OCI-LY1 (cell line): ENCODE data around the gene LRRN3.

Experiments used
- H2AFZ ChIP-seq: fragments of 200-600 bp; sonication (generic), shearing (Covaris generic); 2 replicates; pipeline ENCODE4 v1.6.0; 2014; ENCODE audit warnings: antibody characterized with exemption, mild to moderate bottlenecking, low read length
- H3F3A ChIP-seq: fragments of 200-600 bp; sonication (generic), shearing (Covaris generic); 2 replicates; pipeline ENCODE4 v1.6.0; 2014; ENCODE audit warnings: mild to moderate bottlenecking, antibody characterized with exemption, low read length, moderate library complexity; ENCODE audit not compliant: insufficient read depth
- H3K27ac ChIP-seq: fragments of 200-600 bp; sonication (generic); 2 replicates; pipeline ENCODE4 v1.5.1; 2014; ENCODE audit warnings: low read length, mixed run types, mild to moderate bottlenecking, low read depth; ENCODE audit not compliant: poor library complexity, severe bottlenecking
- H3K27me3 ChIP-seq: fragments of 200-600 bp; sonication (generic); 2 replicates; pipeline ENCODE4 v1.6.0; 2014; ENCODE audit warnings: antibody characterized with exemption, mild to moderate bottlenecking, low read length, moderate library complexity; ENCODE audit not compliant: insufficient read depth
- H3K36me3 ChIP-seq: fragments of 200-600 bp; sonication (generic); 2 replicates; pipeline ENCODE4 v1.6.1; 2014; ENCODE audit warnings: mild to moderate bottlenecking, antibody characterized with exemption, low read length, moderate library complexity, mixed read lengths; ENCODE audit not compliant: insufficient read depth
- H3K4me1 ChIP-seq: fragments of 200-600 bp; sonication (generic); 2 replicates; pipeline ENCODE4 v1.5.1; 2014; ENCODE audit warnings: mild to moderate bottlenecking, low read length, moderate library complexity; ENCODE audit not compliant: insufficient read depth, severe bottlenecking
- H3K4me2 ChIP-seq: fragments of 200-600 bp; sonication (generic), shearing (Covaris generic); 2 replicates; pipeline ENCODE4 v1.6.1; 2014; ENCODE audit warnings: low read length
- H3K4me3 ChIP-seq: fragments of 200-600 bp; sonication (generic); 2 replicates; pipeline ENCODE4 v1.5.1; 2014; ENCODE audit warnings: low read length, low read depth, mild to moderate bottlenecking, mixed read lengths; ENCODE audit not compliant: poor library complexity, severe bottlenecking
- H3K79me2 ChIP-seq: fragments of 200-600 bp; shearing (Covaris generic); 2 replicates; pipeline ENCODE4 v1.6.1; 2016; ENCODE audit warnings: mixed run types, low read length, mixed read lengths; ENCODE audit not compliant: insufficient read depth
- H3K9ac ChIP-seq: fragments of 200-600 bp; sonication (generic), shearing (Covaris generic); 2 replicates; pipeline ENCODE4 v1.6.1; 2014; ENCODE audit warnings: mild to moderate bottlenecking, low read length, mixed read lengths
- H3K9me2 ChIP-seq: fragments of 200-600 bp; sonication (generic), shearing (Covaris generic); 2 replicates; pipeline ENCODE4 v1.6.1; 2014; ENCODE audit warnings: low read depth, mild to moderate bottlenecking, low read length, mixed read lengths
- H3K9me3 ChIP-seq: fragments of 200-600 bp; shearing (Covaris generic); 2 replicates; pipeline ENCODE4 v1.6.1; 2014; ENCODE audit warnings: low read length, mixed read lengths
- H4K20me1 ChIP-seq: fragments of 200-600 bp; sonication (generic), shearing (Covaris generic); 2 replicates; pipeline ENCODE4 v1.6.0; 2016; ENCODE audit warnings: mild to moderate bottlenecking, low read length; ENCODE audit not compliant: insufficient read depth
- CTCF ChIP-seq: fragments of 200-600 bp; sonication (generic), shearing (Covaris generic); IDR thresholded peaks from 2 replicates; pipeline ENCODE4 v1.5.1; 2017; ENCODE audit warnings: mild to moderate bottlenecking, antibody characterized with exemption, low read length, moderate library complexity, mixed read lengths
- EZH2 ChIP-seq: fragments of 200-600 bp; sonication (generic), shearing (Covaris generic); IDR thresholded peaks from 2 replicates; pipeline ENCODE4 v1.8.0; 2017; ENCODE audit warnings: borderline replicate concordance, mixed run types, mild to moderate bottlenecking, antibody characterized with exemption, low read length, moderate library complexity, mixed read lengths

The LRRN3 gene

GRCh38 chr7:111098926-111099250 is 8.0 kb downstream of the LRRN3 start:
- H3K27me3 ChIP-seq = no peaks in the 10 kb centered on the region
- peaks cover 59% of the 10 kb centered on the region for H3K4me1 ChIP-seq
- no peak for TF ChIP-seq CTCF
- TF ChIP-seq EZH2 = no peak
- no peaks in the 10 kb centered on the region for H3K9me3 ChIP-seq
- peak overlapping the region; percentile 13 for H3K27ac ChIP-seq
- H3K79me2 ChIP-seq = 0 out of 2 replicates have a peak, but pooled peaks cover under 1% of the 10 kb centered on the region
- no peaks in the 10 kb centered on the region for H3K9me2 ChIP-seq
- H3K4me3 ChIP-seq = no peak overlapping the region
- no peak overlapping the region for H2AFZ ChIP-seq
- no peak overlapping the region for H3K9ac ChIP-seq
- peaks cover 4% of the 10 kb centered on the region; the same call in 1 of the 2 replicates for H3K36me3 ChIP-seq
- peak overlapping the region; percentile 40 for H3K4me2 ChIP-seq
- H4K20me1 ChIP-seq = no peaks in the 10 kb centered on the region
- H3F3A ChIP-seq = no peaks in the 10 kb centered on the region

- H3K27me3 ChIP-seq = no peaks in the 10 kb centered on the region
- no peak for TF ChIP-seq EZH2
- no peak for TF ChIP-seq CTCF
- no peaks in the 10 kb centered on the region for H4K20me1 ChIP-seq
- no peaks in the 10 kb centered on the region for H3K9me3 ChIP-seq
- no peaks in the 10 kb centered on the region for H3K79me2 ChIP-seq
- H3K27ac ChIP-seq = no peak overlapping the region
- H3K4me1 ChIP-seq = peaks cover 44% of the 10 kb centered on the region
- no peak overlapping the region for H3K9ac ChIP-seq
- no peaks in the 10 kb centered on the region for H3K9me2 ChIP-seq
- H2AFZ ChIP-seq = no peak overlapping the region
- no peak overlapping the region for H3K4me2 ChIP-seq
- H3F3A ChIP-seq = no peaks in the 10 kb centered on the region
- H3K4me3 ChIP-seq = no peak overlapping the region
- peaks cover 4% of the 10 kb centered on the region; the same call in 1 of the 2 replicates for H3K36me3 ChIP-seq
Observed at GRCh38 chr7:111101856-111102646, 11.1 kb downstream of the LRRN3 start.

- peaks cover 4% of the 10 kb centered on the region; the same call in 1 of the 2 replicates for H3K36me3 ChIP-seq
- H3K79me2 ChIP-seq = no peaks in the 10 kb centered on the region
- no peak overlapping the region for H3K4me3 ChIP-seq
- no peaks in the 10 kb centered on the region for H3F3A ChIP-seq
- H3K27ac ChIP-seq = no peak overlapping the region
- no peaks in the 10 kb centered on the region for H4K20me1 ChIP-seq
- no peak overlapping the region for H2AFZ ChIP-seq
- H3K27me3 ChIP-seq = no peaks in the 10 kb centered on the region
- no peak overlapping the region for H3K9ac ChIP-seq
- peaks cover 33% of the 10 kb centered on the region for H3K4me1 ChIP-seq
- no peaks in the 10 kb centered on the region for H3K9me2 ChIP-seq
- H3K4me2 ChIP-seq = no peak overlapping the region
- TF ChIP-seq EZH2 = no peak
- H3K9me3 ChIP-seq = no peaks in the 10 kb centered on the region
Observed at GRCh38 chr7:111103136-111103535, 12.2 kb downstream of the LRRN3 start.
